ENCODE data around the gene CATSPERZ. TPM values are rescaled to one million over a fixed set of nuclear protein-coding genes. Genes with fewer than 3 reads are reported as not detected.

CATSPERZ gene
- total RNA-seq, 1 experiment from 2014 or later = not detected

DNA sequence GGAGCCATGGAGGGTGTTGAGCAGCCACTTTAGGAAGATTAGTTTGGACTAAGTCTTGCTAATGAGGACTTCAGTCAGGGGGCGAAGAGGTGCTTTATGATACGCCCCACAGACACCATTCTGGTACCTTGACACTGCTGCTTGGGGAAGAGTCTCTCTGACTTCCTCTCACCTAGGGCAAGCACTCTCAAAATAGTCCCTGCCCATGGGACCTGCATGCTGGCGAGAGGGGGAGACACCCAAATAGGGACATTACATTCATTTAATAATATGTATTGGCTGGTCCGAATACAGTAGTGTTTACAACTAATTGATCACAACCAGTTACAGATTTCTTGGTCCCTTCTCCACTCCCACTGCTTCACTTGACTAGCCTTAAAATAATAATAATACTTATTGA lies 4.4 kb upstream of the CATSPERZ start:
- no peaks in the 10 kb centered on the region for H3K36me3 ChIP-seq (ENCODE audit: low read depth)
- H2AFZ ChIP-seq = no peak overlapping the region
- H3K27me3 ChIP-seq (ENCODE audit: insufficient read depth, low read depth) = 0 out of 2 replicates have a peak, but pooled peaks cover 6% of the 10 kb centered on the region
- no peaks in the 10 kb centered on the region for H4K20me1 ChIP-seq (ENCODE audit: insufficient read depth)
- no peak for TF ChIP-seq EZH2 (IDR thresholded peaks at IDR 0.05; ENCODE audit: low read depth)
- TF ChIP-seq, protein P1, sequence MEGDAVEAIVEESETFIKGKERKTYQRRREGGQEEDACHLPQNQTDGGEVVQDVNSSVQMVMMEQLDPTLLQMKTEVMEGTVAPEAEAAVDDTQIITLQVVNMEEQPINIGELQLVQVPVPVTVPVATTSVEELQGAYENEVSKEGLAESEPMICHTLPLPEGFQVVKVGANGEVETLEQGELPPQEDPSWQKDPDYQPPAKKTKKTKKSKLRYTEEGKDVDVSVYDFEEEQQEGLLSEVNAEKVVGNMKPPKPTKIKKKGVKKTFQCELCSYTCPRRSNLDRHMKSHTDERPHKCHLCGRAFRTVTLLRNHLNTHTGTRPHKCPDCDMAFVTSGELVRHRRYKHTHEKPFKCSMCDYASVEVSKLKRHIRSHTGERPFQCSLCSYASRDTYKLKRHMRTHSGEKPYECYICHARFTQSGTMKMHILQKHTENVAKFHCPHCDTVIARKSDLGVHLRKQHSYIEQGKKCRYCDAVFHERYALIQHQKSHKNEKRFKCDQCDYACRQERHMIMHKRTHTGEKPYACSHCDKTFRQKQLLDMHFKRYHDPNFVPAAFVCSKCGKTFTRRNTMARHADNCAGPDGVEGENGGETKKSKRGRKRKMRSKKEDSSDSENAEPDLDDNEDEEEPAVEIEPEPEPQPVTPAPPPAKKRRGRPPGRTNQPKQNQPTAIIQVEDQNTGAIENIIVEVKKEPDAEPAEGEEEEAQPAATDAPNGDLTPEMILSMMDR (conservative IDR thresholded peaks at IDR 0.05) = no peak
- intact Hi-C loops (cut with micrococcal nuclease; ENCODE audit: unreplicated experiment) = no loop called here
- H3K9me2 ChIP-seq (ENCODE audit: insufficient read depth) = no peaks in the 10 kb centered on the region
- no peaks in the 10 kb centered on the region for H3K9me3 ChIP-seq (ENCODE audit: insufficient read depth, low read depth)
- H3K4me1 ChIP-seq (replicated peaks; ENCODE audit: insufficient read depth) = no peaks in the 10 kb centered on the region; the same call in 1 of the 2 replicates
- H3K27ac ChIP-seq = no peak overlapping the region
- no peaks in the 10 kb centered on the region for H3K79me2 ChIP-seq (ENCODE audit: low read depth)
- H3K4me2 ChIP-seq = no peak overlapping the region
- no peak overlapping the region for H3K4me3 ChIP-seq
- DNase-seq = peak in 1 of 2 experiments; percentile 20
- CTCF ChIA-PET = interaction anchor here (0.6 to 0.7 kb wide), 2 partner anchors 72 to 218 kb away, joined by 6 to 7 read pairs; no protein-coding TSS in a partner anchor
- BruUV-seq (replicated peaks) = no TSS peak
- H3F3A ChIP-seq (ENCODE audit: insufficient read depth, low read depth) = no peaks in the 10 kb centered on the region; the same call in 1 of the 2 replicates
- POLR2A ChIA-PET (ENCODE audit: unreplicated experiment) = no interaction called here

DNA sequence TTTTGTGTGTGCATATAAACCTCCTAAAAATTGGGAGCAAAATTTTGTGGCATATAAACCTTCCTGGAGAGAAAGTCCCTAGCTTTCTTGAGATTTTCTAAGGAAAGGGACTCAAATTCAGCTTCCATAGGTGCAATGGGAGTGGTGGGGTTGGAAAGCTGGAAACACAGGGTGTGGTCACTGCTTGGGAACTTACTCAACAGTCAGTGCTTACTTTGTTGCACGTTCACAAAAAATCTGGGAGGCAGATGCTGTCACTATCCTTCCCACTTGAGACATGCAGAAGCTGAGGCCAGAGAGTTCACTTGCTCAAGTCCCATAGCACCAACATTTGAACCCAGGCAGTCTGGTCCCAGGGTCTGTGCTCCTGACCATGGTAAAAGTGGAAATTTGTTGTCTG lies 3.9 kb upstream of the CATSPERZ start:
- Histone ChIP-seq H3F3A (ENCODE audit: insufficient read depth, low read depth) (no peaks in the 10 kb centered on the region; the same call in 1 of the 2 replicates), H3K4me3 (no peak overlapping the region), H3K79me2 (ENCODE audit: low read depth) (no peaks in the 10 kb centered on the region), H3K36me3 (ENCODE audit: low read depth) (no peaks in the 10 kb centered on the region), H2AFZ (no peak overlapping the region), H3K27me3 (ENCODE audit: insufficient read depth, low read depth) (0 out of 2 replicates have a peak, but pooled peaks cover 7% of the 10 kb centered on the region), H4K20me1 (ENCODE audit: insufficient read depth) (no peaks in the 10 kb centered on the region), H3K9me2 (ENCODE audit: insufficient read depth) (no peaks in the 10 kb centered on the region), H3K4me2 (no peak overlapping the region), H3K27ac (no peak overlapping the region), H3K4me1 (replicated peaks; ENCODE audit: insufficient read depth) (peaks cover 1% of the 10 kb centered on the region; the same call in 1 of the 2 replicates), H3K9me3 (ENCODE audit: insufficient read depth, low read depth) (no peaks in the 10 kb centered on the region)
- intact Hi-C loops (cut with micrococcal nuclease; ENCODE audit: unreplicated experiment) = no loop called here
- TF ChIP-seq, protein P1 (conservative IDR thresholded peaks at IDR 0.05) = no peak
- no peak for TF ChIP-seq EZH2 (IDR thresholded peaks at IDR 0.05; ENCODE audit: low read depth)
- POLR2A ChIA-PET (ENCODE audit: unreplicated experiment) = no interaction called here
- no TSS peak for BruUV-seq (replicated peaks)
- CTCF ChIA-PET = no interaction called here
- no peak for DNase-seq

DNA sequence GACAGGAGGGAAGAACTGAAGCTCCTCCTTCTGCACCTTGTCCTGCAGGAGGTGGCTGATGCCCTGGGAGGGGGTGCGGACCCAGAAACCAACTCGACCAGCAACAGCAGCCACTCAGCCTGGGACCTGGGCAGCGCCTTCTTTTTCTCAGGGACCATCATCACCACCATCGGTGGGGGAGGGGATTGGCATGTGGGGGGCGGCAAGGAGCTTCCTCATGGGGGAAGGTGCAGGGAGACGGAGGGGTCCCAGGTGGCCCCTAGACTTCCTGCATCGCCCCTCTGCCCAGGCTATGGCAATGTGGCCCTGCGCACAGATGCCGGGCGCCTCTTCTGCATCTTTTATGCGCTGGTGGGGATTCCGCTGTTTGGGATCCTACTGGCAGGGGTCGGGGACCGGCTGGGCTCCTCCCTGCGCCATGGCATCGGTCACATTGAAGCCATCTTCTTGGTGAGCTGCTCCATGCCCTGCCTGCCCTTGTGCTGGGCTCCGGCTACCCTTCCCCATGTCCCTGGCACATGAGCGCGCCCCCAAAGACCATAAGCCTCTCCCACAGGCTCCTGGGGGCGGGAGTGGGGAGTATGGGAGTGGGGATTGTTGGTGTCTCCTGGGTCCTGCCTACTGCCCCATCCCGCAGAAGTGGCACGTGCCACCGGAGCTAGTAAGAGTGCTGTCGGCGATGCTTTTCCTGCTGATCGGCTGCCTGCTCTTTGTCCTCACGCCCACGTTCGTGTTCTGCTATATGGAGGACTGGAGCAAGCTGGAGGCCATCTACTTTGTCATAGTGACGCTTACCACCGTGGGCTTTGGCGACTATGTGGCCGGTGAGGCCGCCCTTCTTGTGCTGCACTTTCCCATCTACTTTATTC lies 3.1 kb upstream of the CATSPERZ start:
- POLR2A ChIA-PET (ENCODE audit: unreplicated experiment) = no interaction called here
- H3K4me2 ChIP-seq = no peak overlapping the region
- H3K9me3 ChIP-seq (ENCODE audit: insufficient read depth, low read depth) = no peaks in the 10 kb centered on the region
- H4K20me1 ChIP-seq (ENCODE audit: insufficient read depth) = no peaks in the 10 kb centered on the region
- H3K36me3 ChIP-seq (ENCODE audit: low read depth) = no peaks in the 10 kb centered on the region
- H3F3A ChIP-seq (ENCODE audit: insufficient read depth, low read depth) = peaks cover 4% of the 10 kb centered on the region; the same call in 1 of the 2 replicates
- no peak for TF ChIP-seq EZH2 (IDR thresholded peaks at IDR 0.05; ENCODE audit: low read depth)
- TF ChIP-seq, protein P1 (conservative IDR thresholded peaks at IDR 0.05) = no peak
- intact Hi-C loops (cut with micrococcal nuclease; ENCODE audit: unreplicated experiment) = no loop called here
- H3K4me3 ChIP-seq = no peak overlapping the region
- H2AFZ ChIP-seq = no peak overlapping the region
- CTCF ChIA-PET = no interaction called here
- DNase-seq = peak in 1 of 2 experiments; percentile 10
- H3K4me1 ChIP-seq (replicated peaks; ENCODE audit: insufficient read depth) = peaks cover 4% of the 10 kb centered on the region; the same call in 1 of the 2 replicates
- no TSS peak for BruUV-seq (replicated peaks)
- H3K27ac ChIP-seq = no peak overlapping the region
- H3K79me2 ChIP-seq (ENCODE audit: low read depth) = no peaks in the 10 kb centered on the region
- 0 out of 2 replicates have a peak, but pooled peaks cover 7% of the 10 kb centered on the region for H3K27me3 ChIP-seq (ENCODE audit: insufficient read depth, low read depth)
- H3K9me2 ChIP-seq (ENCODE audit: insufficient read depth) = no peaks in the 10 kb centered on the region
